ENCODE data around the gene KIRREL1.

Gene KIRREL1

GRCh38 chr1:158007667-158008386 lies 14.4 kb downstream of the KIRREL1 start:
- no peak for DNase-seq (ENCODE audit: low spot score)

DNA sequence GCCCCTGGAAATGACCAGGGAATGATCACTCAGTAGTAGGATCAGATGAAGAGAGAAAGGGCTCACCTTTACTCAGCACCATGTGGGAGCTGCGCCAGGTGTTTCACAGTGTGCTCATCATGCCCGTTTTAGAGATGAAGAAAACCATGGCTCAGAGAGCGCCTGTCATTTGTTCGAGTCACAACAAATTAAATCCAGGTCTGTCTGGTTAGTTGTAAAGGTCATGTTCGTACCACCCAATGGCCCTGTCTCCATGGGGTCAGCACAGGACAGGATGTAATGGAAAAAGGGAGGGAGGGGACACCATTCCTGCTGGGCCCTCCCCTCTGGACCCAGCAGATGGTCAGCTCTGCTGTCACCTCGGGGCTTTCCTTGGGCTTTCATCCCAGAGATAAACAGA lies 15.2 kb downstream of the KIRREL1 start:
- DNase-seq (ENCODE audit: low spot score), result no peak

- no peak for DNase-seq (ENCODE audit: low spot score)
Observed at GRCh38 chr1:158011714-158012113, 18.3 kb downstream of the KIRREL1 start.

- DNase-seq (ENCODE audit: low spot score), result peak; percentile 56
Observed at GRCh38 chr1:158013840-158014730, 20.6 kb downstream of the KIRREL1 start.

DNA sequence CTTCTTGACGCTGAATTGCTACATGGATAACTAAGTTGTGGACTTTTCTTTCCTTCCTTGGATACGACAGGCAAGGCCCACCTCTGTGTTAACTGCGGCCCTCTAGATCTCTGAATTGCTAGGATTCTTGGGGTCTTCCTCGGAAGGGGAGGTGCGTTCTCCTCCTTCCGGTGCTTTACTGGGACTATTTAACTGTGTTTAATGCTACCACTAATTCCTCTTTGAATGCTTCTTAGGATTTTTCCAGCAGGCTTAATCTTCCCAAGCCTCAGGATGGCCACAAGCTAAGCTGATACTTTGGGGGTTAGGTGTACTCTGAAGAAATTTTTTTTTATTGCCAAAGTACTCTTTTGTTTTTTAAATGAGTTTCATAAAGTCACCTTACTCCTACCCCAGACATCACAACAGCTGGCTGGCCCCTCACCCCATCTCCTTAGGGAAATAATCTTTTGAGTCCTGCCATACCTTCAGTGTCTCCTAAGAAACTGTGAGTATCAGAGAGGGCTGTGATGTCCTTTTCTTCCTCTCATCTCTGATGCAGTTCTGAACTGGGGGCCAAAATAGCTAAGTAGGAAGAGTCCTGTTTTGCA lies 21.4 kb downstream of the KIRREL1 start:
- DNase-seq (ENCODE audit: low spot score), result no peak

DNA sequence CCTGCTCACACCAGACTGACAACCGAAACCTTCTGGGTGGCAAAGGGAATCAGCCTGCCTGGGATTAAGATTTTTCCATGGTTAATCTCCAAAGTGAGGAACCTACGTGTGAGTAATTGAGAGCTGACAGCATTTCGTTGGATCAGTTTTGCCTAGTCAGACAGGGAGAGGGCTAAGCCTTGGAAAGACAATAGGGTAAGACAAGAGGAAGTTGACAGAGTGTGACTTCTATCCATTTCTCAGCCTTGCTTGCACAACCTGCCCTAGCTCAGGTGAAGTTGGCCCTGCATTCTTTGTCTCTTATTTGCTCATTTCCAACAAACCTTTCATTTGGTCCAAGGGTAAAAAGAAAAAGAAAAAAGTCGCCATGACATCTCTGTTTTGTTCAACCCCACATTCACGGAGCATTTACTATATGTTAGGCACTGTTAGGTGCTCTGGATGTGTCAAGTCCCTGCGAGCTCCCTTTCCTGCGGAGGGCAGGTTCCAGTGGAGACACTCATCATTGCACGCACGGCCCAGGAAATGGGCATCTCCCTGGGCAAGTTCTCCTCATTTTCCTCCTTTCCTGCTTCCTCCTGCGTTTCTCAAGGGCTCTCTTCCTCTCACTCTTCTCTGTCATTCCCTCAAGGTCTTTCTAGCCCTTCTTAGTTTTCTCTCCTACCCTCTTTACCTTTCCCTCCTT lies 23.3 kb downstream of the KIRREL1 start:
- DNase-seq (ENCODE audit: low spot score), result no peak

DNA sequence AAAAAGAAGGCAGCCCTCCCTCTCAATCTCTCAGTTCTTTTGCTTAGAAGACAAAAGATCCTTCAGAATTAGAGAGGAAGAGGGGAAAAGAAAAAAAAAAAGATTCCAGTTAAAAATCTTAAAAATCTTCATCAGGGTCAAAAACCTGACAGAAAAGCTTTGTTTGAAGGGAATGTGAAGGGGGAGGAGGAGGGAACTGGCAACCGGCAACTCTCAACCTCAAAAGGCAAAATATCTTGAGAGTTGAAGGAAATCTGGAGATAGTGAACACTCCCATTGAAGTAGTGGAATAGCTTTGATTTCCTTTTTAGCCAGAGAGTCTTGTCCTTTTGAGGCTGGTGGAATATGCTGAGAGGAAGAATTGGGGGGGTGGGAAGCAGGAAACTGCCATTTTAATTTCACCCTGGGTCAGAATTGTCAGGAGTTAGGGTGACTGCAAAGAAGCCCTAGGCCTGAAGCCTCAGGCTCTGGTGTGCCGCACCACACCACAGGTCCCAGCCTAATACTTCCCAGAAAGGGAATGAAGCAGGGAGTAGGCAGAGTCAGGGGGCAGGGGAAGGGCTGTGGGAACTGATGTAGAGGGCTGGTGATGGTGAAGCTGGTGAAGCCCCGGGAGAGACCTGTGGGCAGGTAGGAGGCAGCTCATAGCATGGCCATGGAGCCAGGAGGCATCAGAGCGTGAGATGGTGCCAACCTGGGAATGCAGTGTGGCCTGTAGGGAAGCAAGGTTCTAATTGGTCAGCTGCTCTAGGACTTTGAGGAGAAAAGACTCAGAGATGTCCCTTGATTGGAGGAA lies 24.6 kb downstream of the KIRREL1 start:
- DNase-seq (ENCODE audit: low spot score), result no peak

GRCh38 chr1:158019171-158019868 lies 25.9 kb downstream of the KIRREL1 start:
- no peak for DNase-seq (ENCODE audit: low spot score)

GRCh38 chr1:158020259-158020885 lies 26.9 kb downstream of the KIRREL1 start:
- no peak for DNase-seq (ENCODE audit: low spot score)

- no peak for DNase-seq (ENCODE audit: low spot score)
Observed at GRCh38 chr1:158020886-158021620, 27.6 kb downstream of the KIRREL1 start.

DNA sequence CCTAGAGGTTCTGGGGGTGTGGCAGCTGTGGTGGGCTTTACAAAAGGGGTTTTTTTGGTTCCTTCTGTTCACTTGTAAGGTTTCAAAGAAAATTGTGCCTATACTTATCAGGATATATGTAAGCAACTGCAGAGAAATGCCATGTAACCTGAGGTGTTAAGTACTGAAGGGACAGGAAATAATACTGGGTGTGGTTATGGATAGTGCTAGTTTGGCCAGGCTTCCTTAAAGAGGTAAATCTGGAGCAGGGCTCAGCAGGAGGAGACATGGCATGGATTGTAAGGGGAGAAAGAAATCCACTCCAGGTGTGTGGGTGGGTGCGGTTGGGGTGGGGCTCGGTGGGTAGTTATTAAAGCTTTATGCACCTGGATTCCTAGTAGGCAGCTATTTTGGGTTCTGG lies 28.3 kb downstream of the KIRREL1 start:
- no peak for DNase-seq (ENCODE audit: low spot score)

DNA sequence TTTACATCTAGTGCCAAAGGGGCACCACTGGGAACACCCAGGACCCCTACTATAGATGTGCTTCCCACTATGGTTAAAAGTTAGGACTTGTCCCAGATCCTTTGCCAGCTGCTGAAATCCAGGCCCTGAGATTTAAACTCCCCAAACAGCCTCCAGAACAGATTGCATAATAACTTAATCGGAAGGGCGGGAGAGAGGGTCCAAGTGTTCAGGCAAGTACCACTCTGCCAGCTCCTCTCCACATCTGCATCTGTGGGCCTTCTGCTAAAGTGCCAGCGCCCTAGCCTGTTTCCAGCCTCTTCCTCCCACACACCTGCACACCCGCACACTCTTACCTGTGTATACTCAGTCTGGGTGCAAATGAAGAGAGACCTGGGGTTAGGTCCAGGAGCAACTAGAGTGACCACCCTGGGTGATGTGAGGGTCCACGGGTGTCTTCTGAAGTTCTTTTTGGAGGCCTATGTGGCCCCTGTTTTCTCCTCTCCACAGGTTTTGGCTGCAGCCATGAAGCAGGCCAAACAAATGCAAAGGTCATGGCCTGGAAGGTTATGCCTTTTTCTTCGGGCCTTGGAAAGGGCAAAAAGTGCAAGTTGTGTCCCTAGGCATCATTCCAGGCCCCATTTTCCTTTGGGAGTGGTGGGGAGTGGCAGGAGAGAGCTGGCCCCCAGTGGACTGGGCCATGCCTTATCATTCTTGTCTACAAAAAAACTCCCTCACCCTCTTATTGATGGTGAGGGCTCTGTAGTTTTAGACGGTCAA lies 29.3 kb downstream of the KIRREL1 start:
- DNase-seq (ENCODE audit: low spot score), result no peak

DNA sequence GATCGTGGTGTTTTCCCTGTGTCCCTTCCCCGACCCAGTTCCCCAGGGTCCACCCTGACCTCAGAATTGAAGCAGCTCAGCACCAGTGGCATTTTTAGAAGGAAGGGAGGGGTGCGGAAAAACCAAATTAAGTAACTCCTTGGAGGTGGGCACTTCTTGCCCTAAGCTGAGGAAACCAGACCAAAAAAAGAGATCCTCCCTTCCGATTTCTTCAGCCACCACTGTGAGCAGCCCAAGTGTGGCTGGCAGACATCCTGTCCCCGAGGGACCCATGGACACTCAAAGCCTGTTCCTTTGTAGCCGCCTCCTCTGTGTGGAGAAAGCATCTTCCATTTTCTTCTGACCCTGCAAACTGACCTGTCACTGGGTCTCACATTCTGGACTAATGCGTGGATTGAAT lies 31.3 kb downstream of the KIRREL1 start:
- DNase-seq (ENCODE audit: low spot score), result no peak

DNA sequence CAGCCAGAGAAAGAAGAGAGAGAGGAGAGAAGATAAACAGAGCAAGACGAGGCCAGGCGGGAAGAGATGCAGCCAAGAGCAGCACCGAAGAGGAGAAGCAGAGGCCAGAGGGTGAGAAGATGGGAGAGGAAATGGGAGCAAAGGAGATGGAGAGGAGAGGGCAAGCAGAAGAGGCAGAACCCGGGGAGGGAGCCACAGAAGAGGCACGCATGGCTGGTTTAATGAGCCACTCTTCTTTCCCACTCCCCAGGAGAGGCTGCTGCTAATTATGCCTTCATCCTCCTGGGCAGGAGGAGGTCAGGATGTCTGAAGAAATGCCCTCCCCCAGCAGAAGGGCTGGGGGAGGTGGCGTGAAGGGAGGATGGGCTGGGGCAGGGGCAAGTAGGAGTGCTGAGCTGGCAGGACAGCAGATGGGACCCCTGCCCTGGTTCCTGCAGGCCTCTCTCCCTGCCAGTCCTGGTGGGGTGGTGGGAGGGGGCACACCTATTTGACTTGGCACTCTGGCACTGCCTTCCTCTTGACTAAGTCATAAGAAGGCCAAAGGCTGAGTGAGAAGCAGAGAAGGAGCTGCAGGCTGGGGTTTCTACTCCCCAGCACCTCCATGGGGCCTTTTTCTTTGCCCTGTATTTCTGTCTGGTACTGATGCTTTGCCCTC lies 32.3 kb downstream of the KIRREL1 start:
- no peak for DNase-seq (ENCODE audit: low spot score)

DNA sequence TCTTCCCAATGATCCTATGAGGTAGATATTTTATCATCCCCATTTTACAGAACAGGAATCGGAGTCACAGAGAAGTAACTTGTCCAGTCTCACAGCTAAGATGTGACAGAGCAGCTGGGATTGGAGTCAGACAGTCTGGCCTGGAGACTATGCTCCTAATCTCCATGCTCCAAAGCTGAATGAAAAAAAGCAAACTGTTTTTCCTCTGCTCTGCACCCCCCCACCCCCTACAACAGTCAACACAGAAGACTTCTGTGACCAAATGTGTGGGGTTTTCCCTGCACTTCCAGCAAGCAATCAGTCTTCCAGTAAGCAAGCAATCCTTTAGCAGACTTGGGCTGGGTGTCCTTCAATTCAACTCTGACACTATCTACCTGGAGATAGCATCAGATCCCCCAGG lies 33.2 kb downstream of the KIRREL1 start:
- no peak for DNase-seq (ENCODE audit: low spot score)

- no peak for DNase-seq (ENCODE audit: low spot score)
Observed at GRCh38 chr1:158027508-158027907, 34.1 kb downstream of the KIRREL1 start.

DNA sequence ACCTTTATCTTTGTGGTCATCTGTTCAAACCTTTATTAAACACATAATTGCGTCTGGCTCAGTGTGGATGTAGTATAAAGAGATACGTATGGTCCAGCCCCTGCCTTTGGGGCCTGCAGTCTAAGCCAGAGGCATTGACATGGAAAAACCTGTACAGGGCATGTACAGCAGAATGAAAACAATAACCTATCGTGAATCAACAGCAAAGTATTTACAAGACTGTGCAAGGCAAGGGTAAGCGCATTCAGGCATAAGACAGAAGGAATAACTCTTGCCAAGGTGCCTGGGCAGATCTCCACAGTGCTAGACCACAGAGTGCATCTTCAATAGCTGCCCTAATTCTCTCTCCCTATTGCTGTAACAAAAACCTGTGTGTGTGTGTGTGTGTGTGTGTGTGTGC lies 35.5 kb downstream of the KIRREL1 start:
- no peak for DNase-seq (ENCODE audit: low spot score)

DNA sequence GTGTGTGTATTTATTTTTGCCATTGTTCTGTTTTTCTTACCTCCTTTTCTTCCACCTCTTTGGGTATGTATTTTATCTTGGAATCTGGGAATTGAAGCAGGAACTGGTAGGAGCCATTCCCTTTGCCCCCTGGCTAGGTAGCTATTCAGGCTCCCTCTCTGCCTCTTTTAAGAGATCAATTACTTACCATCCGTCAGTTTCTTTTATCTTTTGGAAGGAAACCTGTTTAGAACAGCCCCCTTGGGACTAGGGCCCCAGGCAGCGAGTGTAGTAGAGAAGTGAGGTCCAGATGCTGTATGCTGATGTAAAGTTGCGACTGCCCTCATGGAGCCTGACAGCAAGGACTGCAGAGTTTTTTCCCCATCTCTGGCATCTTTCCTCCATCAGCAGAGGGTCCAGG lies 41.6 kb downstream of the KIRREL1 start:
- DNase-seq (ENCODE audit: low spot score), result no peak
